ENCODE measurements around the gene MPI.

The MPI gene

DNA sequence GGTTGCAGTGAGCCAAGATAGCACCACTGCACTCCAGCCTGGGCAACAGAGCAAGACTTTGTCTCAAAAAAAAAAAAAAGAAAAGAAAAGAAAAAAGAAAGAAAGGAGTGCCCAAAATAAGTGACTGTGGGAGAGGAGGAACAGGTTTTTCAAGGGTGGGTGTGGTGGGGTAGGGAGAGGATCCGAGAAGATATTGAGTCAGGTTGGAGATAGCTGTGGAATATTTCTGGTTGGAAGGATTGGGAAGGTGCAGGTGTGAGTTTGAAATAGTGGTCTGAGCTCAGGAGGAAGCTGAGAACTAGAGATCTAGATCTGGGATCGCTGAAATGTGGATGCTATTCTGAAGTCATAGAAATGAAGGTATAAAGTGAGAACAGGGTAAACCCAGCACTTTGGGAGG, 24.5 kb upstream of the MPI start:
- no peaks in the 10 kb centered on the region for H3K27me3 ChIP-seq (ENCODE audit: insufficient read depth, low read depth, severe bottlenecking)
- peaks cover 22% of the 10 kb centered on the region for H3K36me3 ChIP-seq
- no peak for DNase-seq
- H3K4me3 ChIP-seq (ENCODE audit: low read depth, low read length), result no peak overlapping the region
- no peak overlapping the region for H3K27ac ChIP-seq
- H3K9me3 ChIP-seq (ENCODE audit: severe bottlenecking), result no peaks in the 10 kb centered on the region
- TF ChIP-seq, protein P1, sequence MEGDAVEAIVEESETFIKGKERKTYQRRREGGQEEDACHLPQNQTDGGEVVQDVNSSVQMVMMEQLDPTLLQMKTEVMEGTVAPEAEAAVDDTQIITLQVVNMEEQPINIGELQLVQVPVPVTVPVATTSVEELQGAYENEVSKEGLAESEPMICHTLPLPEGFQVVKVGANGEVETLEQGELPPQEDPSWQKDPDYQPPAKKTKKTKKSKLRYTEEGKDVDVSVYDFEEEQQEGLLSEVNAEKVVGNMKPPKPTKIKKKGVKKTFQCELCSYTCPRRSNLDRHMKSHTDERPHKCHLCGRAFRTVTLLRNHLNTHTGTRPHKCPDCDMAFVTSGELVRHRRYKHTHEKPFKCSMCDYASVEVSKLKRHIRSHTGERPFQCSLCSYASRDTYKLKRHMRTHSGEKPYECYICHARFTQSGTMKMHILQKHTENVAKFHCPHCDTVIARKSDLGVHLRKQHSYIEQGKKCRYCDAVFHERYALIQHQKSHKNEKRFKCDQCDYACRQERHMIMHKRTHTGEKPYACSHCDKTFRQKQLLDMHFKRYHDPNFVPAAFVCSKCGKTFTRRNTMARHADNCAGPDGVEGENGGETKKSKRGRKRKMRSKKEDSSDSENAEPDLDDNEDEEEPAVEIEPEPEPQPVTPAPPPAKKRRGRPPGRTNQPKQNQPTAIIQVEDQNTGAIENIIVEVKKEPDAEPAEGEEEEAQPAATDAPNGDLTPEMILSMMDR (IDR thresholded peaks at IDR 0.05; ENCODE audit: low read depth, low read length), result no peak

- Histone ChIP-seq H3K9me3 (ENCODE audit: severe bottlenecking) (no peaks in the 10 kb centered on the region), H3K27ac (no peak overlapping the region), H3K4me3 (ENCODE audit: low read depth, low read length) (no peak overlapping the region), H3K36me3 (peaks cover 24% of the 10 kb centered on the region), H3K27me3 (ENCODE audit: insufficient read depth, low read depth, severe bottlenecking) (no peaks in the 10 kb centered on the region)
- DNase-seq, result no peak
- TF ChIP-seq, protein P1 (IDR thresholded peaks at IDR 0.05; ENCODE audit: low read depth, low read length), result no peak
These were observed 23.8 kb upstream of the MPI start for GRCh38 chr15:74866090-74866489.

DNA sequence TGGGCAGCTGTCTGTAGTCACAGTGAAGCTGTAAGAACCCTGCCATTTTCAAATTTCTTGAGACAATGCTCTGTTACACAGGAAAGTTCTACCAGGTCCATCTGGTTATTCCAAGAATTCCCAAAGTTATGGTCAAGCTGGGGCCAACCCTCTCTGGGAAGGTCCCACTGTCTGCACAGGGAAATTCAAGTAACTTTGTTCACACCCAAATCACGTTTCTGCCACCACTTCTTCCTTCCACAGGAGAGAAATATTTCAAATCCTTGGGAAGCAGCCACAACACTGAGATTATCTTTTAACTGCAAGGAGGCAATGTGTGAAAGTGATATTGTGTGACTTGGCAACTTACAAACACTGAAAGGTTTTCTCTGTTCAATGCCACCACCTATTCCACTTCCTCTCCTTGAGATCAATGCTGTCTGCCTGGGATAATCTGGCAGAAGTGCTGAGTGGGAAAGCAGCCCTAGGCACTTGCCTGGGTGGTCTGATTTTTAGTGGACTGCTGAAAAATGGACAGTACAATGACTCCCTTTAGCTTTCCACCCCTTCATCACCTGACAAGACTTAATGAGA, 22.3 kb upstream of the MPI start:
- no peak overlapping the region for H3K27ac ChIP-seq
- TF ChIP-seq, protein P1 (IDR thresholded peaks at IDR 0.05; ENCODE audit: low read depth, low read length), result no peak
- no peak for DNase-seq
- no peaks in the 10 kb centered on the region for H3K9me3 ChIP-seq (ENCODE audit: severe bottlenecking)
- no peaks in the 10 kb centered on the region for H3K27me3 ChIP-seq (ENCODE audit: insufficient read depth, low read depth, severe bottlenecking)
- H3K36me3 ChIP-seq, result peaks cover 21% of the 10 kb centered on the region
- no peak overlapping the region for H3K4me3 ChIP-seq (ENCODE audit: low read depth, low read length)

GRCh38 chr15:74868059-74868458, 21.8 kb upstream of the MPI start:
- Histone ChIP-seq H3K9me3 (ENCODE audit: severe bottlenecking) (no peaks in the 10 kb centered on the region), H3K27ac (no peak overlapping the region), H3K27me3 (ENCODE audit: insufficient read depth, low read depth, severe bottlenecking) (no peaks in the 10 kb centered on the region), H3K36me3 (peaks cover 23% of the 10 kb centered on the region), H3K4me3 (ENCODE audit: low read depth, low read length) (no peak overlapping the region)
- DNase-seq, result no peak
- TF ChIP-seq, protein P1 (IDR thresholded peaks at IDR 0.05; ENCODE audit: low read depth, low read length), result no peak

- H3K27me3 ChIP-seq (ENCODE audit: insufficient read depth, low read depth, severe bottlenecking), result no peaks in the 10 kb centered on the region
- H3K27ac ChIP-seq, result no peak overlapping the region
- DNase-seq, result no peak
- TF ChIP-seq, protein P1 (IDR thresholded peaks at IDR 0.05; ENCODE audit: low read depth, low read length), result no peak
- H3K9me3 ChIP-seq (ENCODE audit: severe bottlenecking), result no peaks in the 10 kb centered on the region
- H3K4me3 ChIP-seq (ENCODE audit: low read depth, low read length), result no peak overlapping the region
- H3K36me3 ChIP-seq, result peaks cover 20% of the 10 kb centered on the region
These were observed 20.5 kb upstream of the MPI start for GRCh38 chr15:74869372-74869725.

GRCh38 chr15:74869726-74870407, 20.0 kb upstream of the MPI start:
- no peaks in the 10 kb centered on the region for H3K27me3 ChIP-seq (ENCODE audit: insufficient read depth, low read depth, severe bottlenecking)
- DNase-seq, result no peak
- H3K36me3 ChIP-seq, result peaks cover 19% of the 10 kb centered on the region
- no peak overlapping the region for H3K27ac ChIP-seq
- TF ChIP-seq, protein P1 (IDR thresholded peaks at IDR 0.05; ENCODE audit: low read depth, low read length), result no peak
- H3K4me3 ChIP-seq (ENCODE audit: low read depth, low read length), result no peak overlapping the region
- H3K9me3 ChIP-seq (ENCODE audit: severe bottlenecking), result no peaks in the 10 kb centered on the region
